ENCODE measurements around the gene EIF2D. TPM values are rescaled to one million over a fixed set of nuclear protein-coding genes. Genes with fewer than 3 reads are reported as not detected.

The EIF2D gene
- total RNA-seq, 4 donors from 2014 or later: 20.0 to 66.0 (median 34.9) TPM

GRCh38 chr1:206547104-206547503 lies 65.2 kb downstream of the EIF2D start:
- no peaks in the 10 kb centered on the region for H3K36me3 ChIP-seq
- no peak overlapping the region for H3K4me3 ChIP-seq
- no peak overlapping the region for H3K27ac ChIP-seq
- no peak for DNase-seq
- no peaks in the 10 kb centered on the region for H3K4me1 ChIP-seq
- no peaks in the 10 kb centered on the region for H3K27me3 ChIP-seq
- TF ChIP-seq, protein P1, sequence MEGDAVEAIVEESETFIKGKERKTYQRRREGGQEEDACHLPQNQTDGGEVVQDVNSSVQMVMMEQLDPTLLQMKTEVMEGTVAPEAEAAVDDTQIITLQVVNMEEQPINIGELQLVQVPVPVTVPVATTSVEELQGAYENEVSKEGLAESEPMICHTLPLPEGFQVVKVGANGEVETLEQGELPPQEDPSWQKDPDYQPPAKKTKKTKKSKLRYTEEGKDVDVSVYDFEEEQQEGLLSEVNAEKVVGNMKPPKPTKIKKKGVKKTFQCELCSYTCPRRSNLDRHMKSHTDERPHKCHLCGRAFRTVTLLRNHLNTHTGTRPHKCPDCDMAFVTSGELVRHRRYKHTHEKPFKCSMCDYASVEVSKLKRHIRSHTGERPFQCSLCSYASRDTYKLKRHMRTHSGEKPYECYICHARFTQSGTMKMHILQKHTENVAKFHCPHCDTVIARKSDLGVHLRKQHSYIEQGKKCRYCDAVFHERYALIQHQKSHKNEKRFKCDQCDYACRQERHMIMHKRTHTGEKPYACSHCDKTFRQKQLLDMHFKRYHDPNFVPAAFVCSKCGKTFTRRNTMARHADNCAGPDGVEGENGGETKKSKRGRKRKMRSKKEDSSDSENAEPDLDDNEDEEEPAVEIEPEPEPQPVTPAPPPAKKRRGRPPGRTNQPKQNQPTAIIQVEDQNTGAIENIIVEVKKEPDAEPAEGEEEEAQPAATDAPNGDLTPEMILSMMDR (IDR thresholded peaks at IDR 0.05): no peak
- TF ChIP-seq POLR2A (IDR thresholded peaks at IDR 0.05): no peak
- H3K9me3 ChIP-seq: no peaks in the 10 kb centered on the region

- TF ChIP-seq, protein P1 (IDR thresholded peaks at IDR 0.05): no peak
- no peak for TF ChIP-seq POLR2A (IDR thresholded peaks at IDR 0.05)
- no peak overlapping the region for H3K27ac ChIP-seq
- no peaks in the 10 kb centered on the region for H3K27me3 ChIP-seq
- no peak for DNase-seq
- no peaks in the 10 kb centered on the region for H3K36me3 ChIP-seq
- no peaks in the 10 kb centered on the region for H3K9me3 ChIP-seq
- H3K4me1 ChIP-seq: peaks cover 0 to 4% (median 0%) of the 10 kb centered on the region in 4 donors
- no peak overlapping the region for H3K4me3 ChIP-seq
Measured at GRCh38 chr1:206545351-206545750, 66.9 kb downstream of the EIF2D start.

GRCh38 chr1:206544562-206545257 lies 67.6 kb downstream of the EIF2D start:
- no peaks in the 10 kb centered on the region for H3K27me3 ChIP-seq
- TF ChIP-seq, protein P1 (IDR thresholded peaks at IDR 0.05): peak; percentile 61 to 92 (median 74)
- no peak for TF ChIP-seq POLR2A (IDR thresholded peaks at IDR 0.05)
- H3K4me3 ChIP-seq: no peak overlapping the region
- H3K4me1 ChIP-seq: peaks cover 0 to 7% (median 0%) of the 10 kb centered on the region in 4 donors
- no peaks in the 10 kb centered on the region for H3K36me3 ChIP-seq
- H3K27ac ChIP-seq: no peak overlapping the region
- H3K9me3 ChIP-seq: no peaks in the 10 kb centered on the region
- DNase-seq: peak; percentile 74 to 91 (median 78)

Other genes with a start within 250 kb of the EIF2D start
- gene IKBKE, start 142.0 kb downstream of the EIF2D start, total RNA-seq: 10 to 100 TPM in 3 of 4 donors, 1 to 10 TPM in 1; 5.6 to 31.4 (median 17.5) TPM
- gene RASSF5, start 104.9 kb downstream of the EIF2D start, total RNA-seq: 10 to 100 TPM in 2 of 4 donors, 1 to 10 TPM in 2; 7.4 to 35.5 (median 10.0) TPM
- gene DYRK3, start 23.1 kb upstream of the EIF2D start, total RNA-seq: 1 to 10 TPM in 1 of 4 donors, under 1 TPM in 2, not detected in 1; 0.67 to 3.3 (median 0.85) TPM
- gene MAPKAPK2, start 72.4 kb upstream of the EIF2D start, total RNA-seq: 10 to 100 TPM; 49.6 to 92.4 (median 59.6) TPM
- not detected for gene IL19, start 158.3 kb upstream of the EIF2D start, total RNA-seq
- 1 to 10 TPM in 1 of 4 donors, under 1 TPM in 1, not detected in 2; 0.85 to 2.0 TPM for gene IL10, start 160.0 kb upstream of the EIF2D start, total RNA-seq

Measured in Peyer's patch (tissue), 4 donors.